ENCODE measurements around the gene SEMA3F. TPM values are rescaled to one million over a fixed set of nuclear protein-coding genes. Genes with fewer than 3 reads are reported as not detected.
A peak's percentile ranks its signal among the peaks of the same experiment; 100 is the strongest.

The SEMA3F gene
- polyA plus RNA-seq, 1 experiment: 14.7 TPM

DNA sequence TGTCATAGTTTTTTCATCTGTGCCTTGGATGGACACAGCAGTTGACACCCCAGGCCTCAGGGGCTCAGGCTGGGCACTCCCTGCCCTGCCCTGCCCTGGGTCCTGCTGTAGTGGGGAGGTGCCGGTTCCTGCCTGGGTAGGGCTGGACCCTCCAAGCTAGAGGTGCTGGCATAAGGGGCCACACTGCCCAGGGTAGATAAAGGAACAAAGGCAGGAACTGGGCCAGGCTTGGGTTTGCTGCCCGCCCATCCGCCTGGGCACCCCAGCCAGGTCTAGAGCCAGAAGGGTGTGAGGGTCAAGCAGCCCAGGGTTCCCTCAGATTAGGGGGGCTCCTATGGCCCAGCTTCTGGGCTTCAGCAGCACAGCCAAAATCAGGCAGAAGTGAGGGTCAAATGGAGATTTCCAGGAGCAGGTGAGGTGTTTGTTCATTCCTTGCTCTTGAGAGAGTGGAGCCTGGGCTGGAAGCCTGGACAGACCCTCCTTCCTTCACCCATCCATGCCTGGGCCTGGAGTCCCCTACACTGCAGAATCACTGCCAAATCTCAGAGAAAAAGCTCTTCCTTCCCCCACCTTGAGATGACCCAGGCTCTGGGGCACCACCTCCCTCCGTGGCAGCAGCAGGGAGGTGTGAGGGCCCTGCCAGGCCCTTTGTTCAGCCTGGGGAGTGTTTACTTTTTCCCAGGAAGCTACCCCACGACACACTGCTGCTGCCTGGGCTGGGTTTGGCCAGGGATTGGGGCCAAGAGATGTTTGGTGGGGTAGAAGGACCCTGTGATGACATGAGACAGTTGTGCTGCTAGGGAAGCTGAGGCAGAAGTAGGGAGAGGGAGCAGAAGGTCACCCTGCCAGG is 7.1 kb downstream of the SEMA3F start:
- POLR2A ChIA-PET: no interaction called here
- DNase-seq (ENCODE audit: low read depth, low spot score): no peak
- Histone ChIP-seq H3K27me3 (ENCODE audit: control insufficient read depth, insufficient read depth, low read length) (no peaks in the 10 kb centered on the region), H3K27ac (ENCODE audit: low read depth, low read length) (peak overlapping the region; percentile 11), H3K4me3 (ENCODE audit: low read depth, low read length) (no peak overlapping the region), H3K9me3 (ENCODE audit: control insufficient read depth, insufficient read depth, low read length) (no peaks in the 10 kb centered on the region)
- CTCF ChIA-PET: interaction anchor here (0.5 to 3.2 kb wide), 4 partner anchors 29 to 758 kb away, joined by 3 to 13 read pairs (median 4); partner anchors contain the start of gene GNAT1
- no peak for TF ChIP-seq CTCF (IDR thresholded peaks at IDR 0.05; ENCODE audit: low read depth, low read length)

DNA sequence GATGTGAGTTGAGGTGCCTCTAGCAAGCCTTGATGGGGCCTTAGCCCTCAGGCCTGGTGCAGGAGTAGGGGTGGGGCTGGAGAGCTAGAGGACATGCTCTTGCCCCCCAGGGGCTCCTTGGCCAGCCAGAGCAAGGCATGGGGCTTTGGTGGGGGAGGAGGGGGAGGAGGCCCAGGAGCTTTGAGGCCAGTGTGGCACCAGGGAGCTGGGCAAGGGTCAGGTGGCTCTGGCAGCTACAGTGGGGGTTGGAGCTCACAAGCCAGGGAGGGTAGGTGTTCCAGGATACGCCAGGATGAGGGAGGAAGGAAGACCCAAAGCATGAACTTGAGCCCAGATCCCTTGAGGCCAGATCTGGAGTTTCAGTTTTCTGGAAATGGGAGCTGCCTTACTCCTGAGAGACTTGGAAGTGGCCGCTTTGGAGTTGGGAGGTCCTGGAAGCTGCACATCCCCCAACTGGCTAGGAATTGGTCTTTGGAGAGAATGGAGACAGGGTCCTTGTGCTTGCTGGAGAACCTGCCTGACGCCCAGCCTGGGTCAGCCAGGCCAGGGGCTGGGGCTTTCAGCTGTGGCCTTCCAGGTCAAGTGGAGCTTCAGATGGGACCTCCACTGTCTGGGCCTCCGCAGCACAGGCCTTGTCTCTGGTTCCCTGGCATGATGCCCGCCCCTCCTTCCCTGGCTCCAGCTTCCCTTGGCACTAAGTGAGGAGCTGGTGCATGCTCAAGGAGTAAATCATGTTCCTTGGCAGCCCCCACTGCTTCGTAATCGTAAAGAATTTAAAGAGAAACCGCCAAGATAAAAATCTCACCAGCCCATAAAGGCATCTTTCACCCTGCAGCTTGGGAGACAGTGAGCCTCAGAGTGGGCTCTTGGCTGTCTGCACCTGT is 8.7 kb downstream of the SEMA3F start:
- H3K4me3 ChIP-seq (ENCODE audit: low read depth, low read length): no peak overlapping the region
- H3K27ac ChIP-seq (ENCODE audit: low read depth, low read length): peak overlapping the region; percentile 55
- no peak for TF ChIP-seq CTCF (IDR thresholded peaks at IDR 0.05; ENCODE audit: low read depth, low read length)
- no peaks in the 10 kb centered on the region for H3K9me3 ChIP-seq (ENCODE audit: control insufficient read depth, insufficient read depth, low read length)
- ChIA-PET POLR2A (interaction anchor here (0.6 to 0.7 kb wide), 2 partner anchors 37 to 38 kb away, joined by 3 to 5 read pairs; no protein-coding TSS in a partner anchor), CTCF (interaction anchor here (1.0 to 3.2 kb wide), 5 partner anchors 26 to 83 kb away, joined by 3 to 13 read pairs (median 4); partner anchors contain the start of gene GNAT1)
- DNase-seq (ENCODE audit: low read depth, low spot score): peak; percentile 76
- H3K27me3 ChIP-seq (ENCODE audit: control insufficient read depth, insufficient read depth, low read length): no peaks in the 10 kb centered on the region

- ChIA-PET POLR2A (interaction anchor here (0.6 kb wide), 1 partner anchor 38 kb away, joined by 5 read pairs; no protein-coding TSS in a partner anchor), CTCF (interaction anchor here (0.9 to 3.2 kb wide), 6 partner anchors 25 to 100 kb away, joined by 3 to 13 read pairs (median 4); partner anchors contain the start of gene GNAT1)
- no peak for TF ChIP-seq CTCF (IDR thresholded peaks at IDR 0.05; ENCODE audit: low read depth, low read length)
- no peaks in the 10 kb centered on the region for H3K27me3 ChIP-seq (ENCODE audit: control insufficient read depth, insufficient read depth, low read length)
- H3K27ac ChIP-seq (ENCODE audit: low read depth, low read length): no peak overlapping the region
- no peak for DNase-seq (ENCODE audit: low read depth, low spot score)
- H3K9me3 ChIP-seq (ENCODE audit: control insufficient read depth, insufficient read depth, low read length): no peaks in the 10 kb centered on the region
- H3K4me3 ChIP-seq (ENCODE audit: low read depth, low read length): no peak overlapping the region
Measured at GRCh38 chr3:50164481-50164880, 9.4 kb downstream of the SEMA3F start.

GRCh38 chr3:50164984-50165909 is 10.1 kb downstream of the SEMA3F start:
- H3K27me3 ChIP-seq (ENCODE audit: control insufficient read depth, insufficient read depth, low read length): no peaks in the 10 kb centered on the region
- TF ChIP-seq CTCF (IDR thresholded peaks at IDR 0.05; ENCODE audit: low read depth, low read length): no peak
- CTCF ChIA-PET: interaction anchor here (0.8 to 1.7 kb wide), 7 partner anchors 24 to 100 kb away, joined by 3 to 5 read pairs (median 3); no protein-coding TSS in a partner anchor
- no peak for DNase-seq (ENCODE audit: low read depth, low spot score)
- H3K9me3 ChIP-seq (ENCODE audit: control insufficient read depth, insufficient read depth, low read length): no peaks in the 10 kb centered on the region
- POLR2A ChIA-PET: interaction anchor here (1.0 to 1.4 kb wide), 2 partner anchors 9 to 14 kb away, joined by 5 to 8 read pairs; no protein-coding TSS in a partner anchor
- H3K4me3 ChIP-seq (ENCODE audit: low read depth, low read length): no peak overlapping the region
- H3K27ac ChIP-seq (ENCODE audit: low read depth, low read length): peak overlapping the region; percentile 82

Data from AG04450 (cell line).